ENCODE results near the gene ZNF22. TPM values are rescaled to one million over a fixed set of nuclear protein-coding genes. Genes with fewer than 3 reads are reported as not detected.
A peak's percentile ranks its signal among the peaks of the same experiment; 100 is the strongest.

ZNF22 gene
- total RNA-seq, 4 donors from 2014 or later: 3.6 to 14.5 (median 8.0) TPM

- no peak for DNase-seq
- Histone ChIP-seq H3K36me3 (peaks cover 0 to 8% (median 0%) of the 10 kb centered on the region in 3 donors), H3K27ac (peak overlapping the region; percentile 74 to 93 (median 92)), H3K4me1 (peaks cover 7 to 63% (median 36%) of the 10 kb centered on the region in 3 donors), H3K4me3 (peak overlapping the region; percentile 53 to 90 (median 77)), H3K9me3 (no peaks in the 10 kb centered on the region), H3K27me3 (no peaks in the 10 kb centered on the region)
- TF ChIP-seq CTCF (IDR thresholded peaks at IDR 0.05) (no peak), POLR2A (IDR thresholded peaks at IDR 0.05) (no peak)
- intact Hi-C loops (cut with DNase I): no loop called here
- WGBS, 2 donors: 8 to 10% methylated on average over 6 of the region's 6 CpGs
Observed at GRCh38 chr10:44958898-44959246, 41.9 kb upstream of the ZNF22 start.

- TF ChIP-seq POLR2A (IDR thresholded peaks at IDR 0.05) (peak in 1 of 4 donors; percentile 88), CTCF (IDR thresholded peaks at IDR 0.05) (peak in 1 of 6 experiments; percentile 19)
- peak within 1 kb of the TSS; percentile 74 to 93 (median 92) for H3K27ac ChIP-seq
- H3K4me1 ChIP-seq: peaks cover 7 to 69% (median 39%) of the 10 kb centered on the region in 3 donors
- peaks cover 0 to 8% (median 0%) of the 10 kb centered on the region in 3 donors for H3K36me3 ChIP-seq
- peak within 1 kb of the TSS; percentile 53 to 90 (median 77) for H3K4me3 ChIP-seq
- peak; percentile 47 for DNase-seq
- intact Hi-C loops (cut with DNase I): no loop called here
- H3K27me3 ChIP-seq: no peaks in the 10 kb centered on the region
- H3K9me3 ChIP-seq: no peaks in the 10 kb centered on the region
- WGBS, 2 donors: 0% methylated on average over 1 to 6 of the region's 74 CpGs
Observed at GRCh38 chr10:44959247-44960087, 41.3 kb upstream of the ZNF22 start, which contains the start of gene RASSF4. Gene RASSF4, plus strand, starts transcription at chr10:44959802. Its CDS starts 10,401 bp downstream, at chr10:44970203.

GRCh38 chr10:44960088-44960460, 40.6 kb upstream of the ZNF22 start:
- no peak for TF ChIP-seq CTCF (IDR thresholded peaks at IDR 0.05)
- TF ChIP-seq POLR2A (IDR thresholded peaks at IDR 0.05): no peak
- peaks cover 0 to 8% (median 0%) of the 10 kb centered on the region in 3 donors for H3K36me3 ChIP-seq
- intact Hi-C loops (cut with DNase I): no loop called here
- peaks cover 7 to 75% (median 43%) of the 10 kb centered on the region in 3 donors for H3K4me1 ChIP-seq
- no peaks in the 10 kb centered on the region for H3K9me3 ChIP-seq
- H3K27me3 ChIP-seq: no peaks in the 10 kb centered on the region
- DNase-seq: no peak
- 50 to 71% methylated on average over 7 to 8 of the region's 8 CpGs for WGBS, 2 donors
- peak overlapping the region; percentile 43 to 93 (median 92) for H3K27ac ChIP-seq
- peak overlapping the region; percentile 53 to 90 (median 77) for H3K4me3 ChIP-seq

- WGBS, 2 donors: 71 to 84% methylated on average over 4 to 5 of the region's 7 CpGs
- intact Hi-C loops (cut with DNase I): no loop called here
Observed at GRCh38 chr10:44960482-44961229, 40.1 kb upstream of the ZNF22 start.

More at GRCh38 chr10:44960482-44961229, 40.1 kb upstream of the ZNF22 start:
- TF ChIP-seq CTCF (IDR thresholded peaks at IDR 0.05): no peak
- no peak for TF ChIP-seq POLR2A (IDR thresholded peaks at IDR 0.05)
- Histone ChIP-seq H3K27me3 (no peaks in the 10 kb centered on the region), H3K36me3 (peaks cover 0 to 6% (median 0%) of the 10 kb centered on the region in 3 donors), H3K9me3 (no peaks in the 10 kb centered on the region), H3K27ac (peak overlapping the region; percentile 43 to 93 (median 92)), H3K4me1 (peaks cover 7 to 81% (median 46%) of the 10 kb centered on the region in 3 donors), H3K4me3 (peak overlapping the region; percentile 53 to 90 (median 77))
- no peak for DNase-seq
